T-helper 1 cell treated with Interleukin-12 subunit alpha and Interleukin-12 subunit beta and Interleukin-4 antibody, amounts not matched to agents 30 μg/mL and 1 μg/mL, for 36 hours (primary cell): ENCODE results near the gene KIF22.
"Not testable (repeated sequence)": the region's sequence is repeated elsewhere in the genome, so short reads cannot be mapped to it uniquely, and the experiment has no call there.

Source experiments
- H3K27ac Mint-ChIP-seq: one replicate; pipeline ENCODE4 v1.8.0; 2021; ENCODE audit warnings: mild to moderate bottlenecking, mixed read lengths
- H3K27me3 Mint-ChIP-seq: one replicate; pipeline ENCODE4 v1.8.0; 2021; ENCODE audit warnings: low read depth, mixed read lengths
- H3K36me3 Mint-ChIP-seq: one replicate; pipeline ENCODE4 v1.8.0; 2021; ENCODE audit warnings: low read depth, mixed read lengths
- H3K4me1 Mint-ChIP-seq: one replicate; pipeline ENCODE4 v1.8.0; 2021; ENCODE audit warnings: low read depth, mixed read lengths
- H3K4me3 Mint-ChIP-seq: one replicate; pipeline ENCODE4 v1.8.0; 2021; ENCODE audit warnings: mild to moderate bottlenecking, moderate library complexity, mixed read lengths
- H3K9me3 Mint-ChIP-seq: one replicate; pipeline ENCODE4 v1.8.0; 2021; ENCODE audit warnings: mixed read lengths

The KIF22 gene

DNA sequence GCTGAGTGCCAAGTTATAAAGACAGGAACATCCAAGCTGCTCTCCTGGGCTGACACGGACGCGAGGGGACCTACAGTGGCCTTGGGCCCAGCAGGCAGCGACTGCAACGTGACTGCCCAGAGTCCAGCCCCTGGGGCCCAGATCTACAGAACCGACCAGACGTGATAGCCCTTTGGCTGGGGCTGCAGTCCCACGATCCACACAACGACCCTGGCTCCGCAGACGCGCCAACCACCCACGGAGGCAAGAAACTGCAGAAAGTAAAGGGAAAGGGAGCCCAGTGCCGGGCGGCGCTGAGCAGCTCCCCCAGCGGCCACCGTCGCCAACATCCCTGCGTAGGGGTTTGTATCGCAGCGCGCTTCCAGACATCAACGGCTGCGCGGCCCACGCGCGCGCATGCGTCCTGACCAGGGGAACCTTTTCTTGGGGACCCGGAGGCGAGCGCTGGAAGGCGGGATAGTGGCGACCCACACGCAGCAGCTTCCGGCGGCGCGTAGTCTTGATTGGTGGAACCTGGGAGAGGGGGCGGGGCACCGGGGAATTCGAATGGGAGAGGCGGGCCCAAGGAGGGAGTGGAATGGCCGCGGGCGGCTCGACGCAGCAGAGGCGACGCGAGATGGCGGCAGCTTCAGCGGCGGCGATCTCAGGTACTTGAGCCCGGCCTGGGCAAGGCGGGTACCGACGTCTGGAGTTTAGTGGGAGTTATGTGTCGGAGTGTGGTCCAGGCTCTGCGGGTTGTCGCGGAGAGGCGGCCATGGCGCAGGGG is at the start of gene KIF22:
Gene KIF22, plus strand, starts transcription at position 569 of the 766 bp plus-strand sequence. Its CDS starts 9 bp downstream, at position 578.
- H3K27me3 Mint-ChIP-seq: no peaks in the 10 kb centered on the region
- peak within 1 kb of the TSS; percentile 99 for H3K4me3 Mint-ChIP-seq
- H3K4me1 Mint-ChIP-seq: peaks cover 33% of the 10 kb centered on the region
- peaks cover 14% of the 10 kb centered on the region for H3K36me3 Mint-ChIP-seq
- peak within 1 kb of the TSS; percentile 92 for H3K27ac Mint-ChIP-seq
- no peaks in the 10 kb centered on the region for H3K9me3 Mint-ChIP-seq

DNA sequence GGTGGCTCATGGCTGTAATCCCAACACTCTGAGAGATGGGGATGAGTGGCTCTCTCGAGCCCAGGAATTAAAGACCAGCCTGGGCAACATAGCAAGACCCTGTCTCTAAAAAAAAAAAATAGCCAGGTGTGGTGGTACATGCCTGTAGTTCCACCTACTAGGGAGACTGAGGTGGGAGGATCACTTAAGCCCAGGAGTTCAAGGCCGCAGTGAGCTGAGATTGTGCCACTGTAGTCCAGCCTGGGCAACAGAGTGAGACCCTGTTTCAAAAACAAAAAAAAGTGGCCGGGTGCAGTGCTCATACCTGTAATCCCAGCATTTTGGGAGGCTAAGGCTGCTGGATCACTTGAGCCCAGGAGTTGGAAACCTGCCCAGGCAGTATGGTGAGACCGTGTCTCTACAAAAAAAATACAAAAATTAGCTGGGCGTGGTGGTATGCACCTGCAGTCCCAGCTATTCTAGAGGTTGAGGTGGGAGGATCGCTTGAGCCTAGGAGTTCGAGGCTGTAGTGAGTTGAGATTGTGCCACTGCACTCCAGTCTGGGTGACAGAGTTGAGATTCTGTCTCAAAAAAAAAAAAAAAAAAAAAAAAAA is 47.8 kb upstream of the KIF22 start:
- Mint-ChIP-seq H3K4me3 (peak overlapping the region; percentile 49), H3K36me3 (peaks cover 55% of the 10 kb centered on the region), H3K4me1 (peaks cover 61% of the 10 kb centered on the region), H3K27me3 (no peaks in the 10 kb centered on the region), H3K27ac (peak overlapping the region; percentile 9), H3K9me3 (no peaks in the 10 kb centered on the region)

- Mint-ChIP-seq H3K36me3 (peaks cover 55% of the 10 kb centered on the region), H3K27me3 (no peaks in the 10 kb centered on the region), H3K4me3 (peak overlapping the region; percentile 65), H3K9me3 (no peaks in the 10 kb centered on the region), H3K27ac (peak overlapping the region; percentile 27), H3K4me1 (peaks cover 55% of the 10 kb centered on the region)
Measured at GRCh38 chr16:29743475-29743826, 47.1 kb upstream of the KIF22 start.

DNA sequence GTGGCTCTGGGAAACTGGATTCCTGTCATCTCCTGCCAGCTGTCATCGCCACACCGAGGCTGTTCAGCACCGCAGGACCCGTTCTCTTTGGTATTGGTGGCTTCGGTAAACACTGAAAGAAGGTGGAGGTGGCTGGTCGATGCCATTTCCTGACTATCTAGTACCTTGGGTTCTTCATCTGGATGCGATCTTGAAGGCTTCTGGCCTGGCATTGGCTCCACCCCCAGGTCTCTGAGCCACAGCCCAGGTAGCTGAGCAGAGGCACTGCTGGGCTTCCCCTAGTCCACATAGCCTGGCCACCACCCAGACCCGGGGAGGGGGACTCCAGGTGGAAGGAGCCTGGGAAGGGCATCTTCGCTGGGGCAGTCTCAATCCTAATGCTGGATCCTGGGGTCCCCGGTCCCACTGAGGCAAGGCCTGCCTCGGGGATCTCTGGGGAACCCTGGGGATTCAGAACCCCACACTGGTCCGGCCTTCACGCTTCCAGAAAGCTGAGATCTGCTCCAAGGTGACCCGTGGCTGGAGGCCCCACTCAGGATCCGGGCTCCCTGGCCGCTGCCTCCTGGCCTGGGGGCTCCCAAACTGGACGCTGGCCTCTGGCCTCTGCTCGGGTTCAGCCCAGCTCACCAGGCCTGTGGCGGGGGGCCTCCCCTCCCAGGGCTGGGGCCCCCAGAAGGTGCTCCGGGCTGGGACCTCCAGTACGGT is 46.6 kb upstream of the KIF22 start:
- peak overlapping the region; percentile 65 for H3K4me3 Mint-ChIP-seq
- peaks cover 56% of the 10 kb centered on the region for H3K36me3 Mint-ChIP-seq
- no peaks in the 10 kb centered on the region for H3K9me3 Mint-ChIP-seq
- H3K4me1 Mint-ChIP-seq: peaks cover 51% of the 10 kb centered on the region
- peak overlapping the region; percentile 58 for H3K27ac Mint-ChIP-seq
- no peaks in the 10 kb centered on the region for H3K27me3 Mint-ChIP-seq

GRCh38 chr16:29744541-29745101 is 45.9 kb upstream of the KIF22 start:
- Mint-ChIP-seq H3K27me3 (no peaks in the 10 kb centered on the region), H3K27ac (peak overlapping the region; percentile 96), H3K36me3 (peaks cover 56% of the 10 kb centered on the region), H3K4me1 (peaks cover 48% of the 10 kb centered on the region), H3K4me3 (peak overlapping the region; percentile 100), H3K9me3 (no peaks in the 10 kb centered on the region)

- Mint-ChIP-seq H3K9me3 (no peaks in the 10 kb centered on the region), H3K27ac (peak overlapping the region; percentile 96), H3K27me3 (no peaks in the 10 kb centered on the region), H3K4me3 (peak overlapping the region; percentile 100), H3K4me1 (peaks cover 42% of the 10 kb centered on the region), H3K36me3 (peaks cover 50% of the 10 kb centered on the region)
Measured at GRCh38 chr16:29745121-29745852, 45.3 kb upstream of the KIF22 start.

DNA sequence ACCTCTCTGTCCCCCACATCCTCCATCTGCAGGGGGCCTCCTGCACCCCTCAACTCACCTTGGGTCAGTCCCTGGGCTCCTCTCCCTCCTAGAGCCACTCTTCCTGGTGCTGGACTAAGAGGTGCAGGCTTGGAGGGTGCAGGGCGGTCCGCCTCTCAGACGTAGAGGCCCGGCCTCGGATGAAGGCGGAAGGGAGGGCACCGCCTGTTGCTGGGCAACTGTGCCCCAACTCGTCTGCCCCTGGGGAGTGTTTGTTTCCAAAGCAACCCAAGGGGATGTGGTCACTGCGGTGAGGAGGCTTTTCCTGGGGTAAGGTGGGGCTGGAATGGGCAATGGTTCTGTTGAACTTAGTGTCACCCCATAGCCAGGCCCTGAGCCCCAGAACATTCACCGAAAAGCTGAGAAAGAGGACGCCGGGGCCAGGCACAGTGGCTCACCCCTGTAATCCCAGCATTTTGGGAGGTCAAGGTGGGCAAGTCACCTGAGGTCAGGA is 44.7 kb upstream of the KIF22 start, which contains the start of gene C16orf54:
Gene C16orf54, minus strand, starts transcription at position 138 of the 493 bp plus-strand sequence. CDS start 1,039 bp downstream, outside the sequence.
- Mint-ChIP-seq H3K27me3 (no peaks in the 10 kb centered on the region), H3K36me3 (peaks cover 48% of the 10 kb centered on the region), H3K27ac (peak within 1 kb of the TSS; percentile 96), H3K9me3 (no peaks in the 10 kb centered on the region), H3K4me3 (peak within 1 kb of the TSS; percentile 100), H3K4me1 (peaks cover 37% of the 10 kb centered on the region)

DNA sequence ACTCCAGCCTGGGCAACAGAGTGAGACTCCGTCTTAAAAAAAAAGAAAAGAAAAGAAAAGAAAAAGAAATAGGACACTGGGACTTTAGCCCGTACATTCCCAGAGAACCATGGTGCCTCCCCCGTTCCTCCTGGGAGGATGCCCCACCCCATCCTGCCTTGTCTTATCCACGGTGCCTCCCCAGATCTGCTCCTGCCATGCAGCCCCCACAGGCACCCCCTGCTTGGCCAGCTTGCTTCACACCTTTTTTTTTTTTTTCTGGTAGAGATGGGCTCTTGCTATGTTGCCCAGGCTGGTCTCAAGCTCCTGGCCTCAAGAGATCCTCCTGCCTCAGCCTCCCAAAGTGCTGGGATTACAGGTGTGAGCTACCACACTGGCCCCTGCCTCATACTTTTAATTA is 44.0 kb upstream of the KIF22 start:
- peak overlapping the region; percentile 100 for H3K4me3 Mint-ChIP-seq
- H3K27ac Mint-ChIP-seq: peak overlapping the region; percentile 96
- H3K4me1 Mint-ChIP-seq: peaks cover 31% of the 10 kb centered on the region
- peaks cover 42% of the 10 kb centered on the region for H3K36me3 Mint-ChIP-seq
- not testable (repeated sequence) for H3K27me3 Mint-ChIP-seq, H3K9me3 Mint-ChIP-seq

DNA sequence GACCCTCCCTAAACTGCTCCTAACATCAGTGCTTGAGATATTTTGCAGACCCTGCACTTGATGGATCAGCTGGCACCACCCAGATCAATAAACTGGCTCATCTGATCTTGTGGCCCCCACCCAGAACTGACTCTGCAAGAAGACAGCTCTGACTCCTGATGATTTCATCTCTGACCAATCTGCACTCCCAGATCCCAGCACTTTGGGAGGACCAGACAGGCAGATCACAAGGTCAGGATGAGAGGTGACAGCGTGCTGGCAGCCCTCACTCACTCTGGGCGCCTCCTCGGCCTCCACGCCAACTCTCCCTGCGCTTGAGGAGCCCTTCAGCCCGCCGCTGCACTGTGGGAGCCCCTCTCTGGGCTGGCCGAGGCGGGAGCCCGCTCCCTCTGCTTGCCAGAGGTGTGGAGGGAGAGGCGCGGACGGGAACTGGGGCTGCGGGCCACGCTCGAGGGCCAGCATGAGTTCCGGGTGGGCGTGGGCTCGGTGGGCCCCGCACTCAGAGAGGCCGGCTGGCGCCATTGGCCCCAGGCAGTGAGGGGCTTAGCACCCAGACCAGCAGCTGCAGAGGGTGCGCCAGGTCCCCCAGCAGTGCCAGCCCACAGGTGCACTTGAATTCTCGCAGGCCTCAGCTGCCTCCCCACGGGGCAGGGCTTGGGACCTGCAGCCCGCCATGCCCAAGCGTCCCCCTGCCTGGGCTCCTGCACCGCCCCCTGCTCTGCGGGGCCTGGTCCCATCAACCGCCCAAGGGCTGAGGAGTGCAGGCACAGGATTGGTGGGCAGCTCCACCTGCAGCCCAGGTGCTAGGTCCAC is 42.4 kb upstream of the KIF22 start:
- peaks cover 26% of the 10 kb centered on the region for H3K4me1 Mint-ChIP-seq
- H3K9me3 Mint-ChIP-seq: no peaks in the 10 kb centered on the region
- H3K27ac Mint-ChIP-seq: peak overlapping the region; percentile 41
- H3K36me3 Mint-ChIP-seq: peaks cover 31% of the 10 kb centered on the region
- H3K27me3 Mint-ChIP-seq: no peaks in the 10 kb centered on the region
- no peak overlapping the region for H3K4me3 Mint-ChIP-seq

- H3K9me3 Mint-ChIP-seq, H3K4me3 Mint-ChIP-seq, H3K27ac Mint-ChIP-seq, H3K27me3 Mint-ChIP-seq: not testable (repeated sequence)
- Mint-ChIP-seq H3K4me1 (peaks cover 24% of the 10 kb centered on the region), H3K36me3 (peaks cover 24% of the 10 kb centered on the region)
Measured at GRCh38 chr16:29748760-29749149, 41.8 kb upstream of the KIF22 start.

DNA sequence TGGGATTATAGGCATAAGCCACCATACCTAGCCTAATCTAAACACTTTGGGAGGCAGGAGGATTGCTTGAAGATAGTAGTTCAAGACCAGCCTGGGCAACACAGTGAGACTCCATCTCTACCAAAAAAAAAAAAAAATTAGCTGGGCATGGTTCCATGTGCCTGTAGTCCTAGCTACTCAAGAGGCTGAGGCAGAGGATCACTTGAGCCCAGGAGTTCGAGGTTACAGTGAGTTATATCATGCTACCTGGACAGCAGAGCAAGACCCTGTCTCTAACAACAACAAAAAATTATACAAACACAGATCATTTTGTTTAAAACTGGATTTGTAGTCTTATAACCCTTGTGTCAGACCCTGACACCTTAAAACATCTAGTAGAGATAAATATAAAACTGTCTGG is 37.0 kb upstream of the KIF22 start:
- H3K4me1 Mint-ChIP-seq: peaks cover 11% of the 10 kb centered on the region
- peaks cover 5% of the 10 kb centered on the region for H3K36me3 Mint-ChIP-seq
- no peak overlapping the region for H3K4me3 Mint-ChIP-seq
- no peak overlapping the region for H3K27ac Mint-ChIP-seq
- H3K27me3 Mint-ChIP-seq: no peaks in the 10 kb centered on the region
- no peaks in the 10 kb centered on the region for H3K9me3 Mint-ChIP-seq

GRCh38 chr16:29756654-29757053 is 33.9 kb upstream of the KIF22 start:
- Mint-ChIP-seq H3K4me3 (no peak overlapping the region), H3K27ac (no peak overlapping the region), H3K36me3 (no peaks in the 10 kb centered on the region)

GRCh38 chr16:29757086-29757485 is 33.5 kb upstream of the KIF22 start:
- not testable (repeated sequence) for H3K4me3 Mint-ChIP-seq, H3K27me3 Mint-ChIP-seq, H3K4me1 Mint-ChIP-seq, H3K27ac Mint-ChIP-seq, H3K9me3 Mint-ChIP-seq, H3K36me3 Mint-ChIP-seq

More at GRCh38 chr16:29756654-29757053, 33.9 kb upstream of the KIF22 start:
- Mint-ChIP-seq H3K27me3 (no peaks in the 10 kb centered on the region), H3K9me3 (no peaks in the 10 kb centered on the region), H3K4me1 (peaks cover 9% of the 10 kb centered on the region)
